ENCODE measurements around the gene PLPPR3.

Gene PLPPR3

GRCh38 chr19:771332-771785 lies 50.4 kb downstream of the PLPPR3 start:
- no peak for DNase-seq (ENCODE audit: low spot score)

- no peak for DNase-seq (ENCODE audit: low spot score)
Measured at GRCh38 chr19:769616-770015, 52.1 kb downstream of the PLPPR3 start.

GRCh38 chr19:768424-768823 lies 53.3 kb downstream of the PLPPR3 start:
- no peak for DNase-seq (ENCODE audit: low spot score)

GRCh38 chr19:765179-765738 lies 56.5 kb downstream of the PLPPR3 start:
- no peak for DNase-seq (ENCODE audit: low spot score)

GRCh38 chr19:764301-764700 lies 57.5 kb downstream of the PLPPR3 start:
- no peak for DNase-seq (ENCODE audit: low spot score)

GRCh38 chr19:763869-764268 lies 57.9 kb downstream of the PLPPR3 start:
- DNase-seq (ENCODE audit: low spot score), result no peak

GRCh38 chr19:763181-763580 lies 58.6 kb downstream of the PLPPR3 start:
- DNase-seq (ENCODE audit: low spot score), result no peak
